Measurements from ENCODE around the gene OLFM2.

Gene OLFM2

GRCh38 chr19:9891609-9892373 lies 44.5 kb downstream of the OLFM2 start:
- no peak for TF ChIP-seq CTCF (IDR thresholded peaks at IDR 0.05; ENCODE audit: control insufficient read depth, extremely low read depth, insufficient read depth)
- no peak overlapping the region for H3K4me3 ChIP-seq (ENCODE audit: low read depth, low read length)
- DNase-seq (ENCODE audit: low read depth), result no peak

DNA sequence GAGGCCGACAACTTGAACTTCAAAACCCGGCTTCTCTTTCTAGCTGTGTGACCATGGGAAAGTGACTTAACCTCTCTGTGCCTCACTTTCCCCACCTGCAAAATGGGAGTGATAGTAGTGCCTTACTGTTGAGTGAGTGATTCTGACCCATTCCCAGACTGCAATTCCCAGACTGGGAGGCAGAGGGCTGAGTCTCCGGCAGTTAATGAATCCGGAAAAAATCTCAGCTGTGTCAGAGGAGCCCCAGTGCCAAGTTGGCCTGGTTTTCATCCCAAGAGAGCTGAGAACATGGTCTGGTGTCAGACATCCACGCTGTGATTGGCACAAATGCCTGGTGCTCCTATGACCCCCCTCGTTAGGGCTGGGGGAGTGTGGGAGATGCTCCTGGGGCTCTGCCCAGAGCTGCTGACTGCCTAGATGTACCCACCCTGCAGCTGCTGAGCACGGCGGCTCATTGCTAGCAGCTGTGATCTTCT lies 51.2 kb downstream of the OLFM2 start:
- 0 out of 2 replicates have a peak, but pooled peaks have one; percentile 22 for TF ChIP-seq CTCF (IDR thresholded peaks at IDR 0.05; ENCODE audit: control insufficient read depth, extremely low read depth, insufficient read depth)
- H3K4me3 ChIP-seq (ENCODE audit: low read depth, low read length), result no peak overlapping the region
- DNase-seq (ENCODE audit: low read depth), result no peak

GRCh38 chr19:9883764-9884163 lies 52.6 kb downstream of the OLFM2 start:
- TF ChIP-seq CTCF (IDR thresholded peaks at IDR 0.05; ENCODE audit: control insufficient read depth, extremely low read depth, insufficient read depth), result no peak
- H3K4me3 ChIP-seq (ENCODE audit: low read depth, low read length), result no peak overlapping the region
- no peak for DNase-seq (ENCODE audit: low read depth)

DNA sequence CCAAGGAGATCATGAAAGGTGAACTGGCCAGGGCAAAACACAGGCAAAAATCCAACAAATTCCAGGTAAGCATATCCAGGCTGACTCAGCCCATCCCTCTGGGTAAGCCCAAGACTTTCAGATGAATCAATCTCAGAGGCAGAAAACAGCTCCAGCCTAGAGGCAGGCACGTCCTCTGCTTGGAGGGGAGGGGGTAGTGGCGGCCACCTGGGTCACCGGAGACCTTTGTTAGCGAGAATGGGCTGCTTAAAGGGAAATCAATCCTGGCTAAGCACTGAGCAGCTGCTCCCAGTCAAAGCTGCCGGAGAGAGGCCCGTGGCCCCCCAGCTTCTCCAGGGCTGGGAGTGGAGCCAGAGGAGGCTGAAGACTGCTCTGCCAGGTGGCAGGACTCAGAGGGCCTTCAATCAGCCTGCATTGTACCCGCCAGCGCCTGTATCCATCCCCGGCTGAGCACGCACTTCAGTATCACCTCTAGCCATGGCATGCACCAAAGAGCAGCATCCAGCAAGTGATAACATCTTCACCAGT lies 53.0 kb downstream of the OLFM2 start:
- no peak overlapping the region for H3K4me3 ChIP-seq (ENCODE audit: low read depth, low read length)
- no peak for DNase-seq (ENCODE audit: low read depth)
- no peak for TF ChIP-seq CTCF (IDR thresholded peaks at IDR 0.05; ENCODE audit: control insufficient read depth, extremely low read depth, insufficient read depth)

DNA sequence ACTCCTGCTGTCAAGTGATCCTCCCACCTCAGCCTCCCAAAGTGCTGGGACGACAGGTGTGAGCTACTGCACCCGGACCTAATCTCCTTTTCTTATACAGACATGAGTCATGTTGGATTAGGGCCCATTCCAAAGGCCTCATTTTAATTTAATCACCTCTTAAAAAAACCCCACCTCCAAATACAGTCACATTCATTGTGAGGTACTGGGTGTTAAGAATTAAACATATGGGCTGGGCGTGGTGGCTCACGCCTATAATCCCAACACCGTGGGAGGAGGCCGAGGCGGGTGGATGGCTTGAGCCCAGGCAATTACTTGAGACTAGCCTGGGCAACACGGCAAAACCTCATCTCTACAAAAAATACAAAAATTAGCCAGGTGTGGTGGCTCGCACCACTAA lies 54.6 kb downstream of the OLFM2 start:
- no peak overlapping the region for H3K4me3 ChIP-seq (ENCODE audit: low read depth, low read length)
- no peak for DNase-seq (ENCODE audit: low read depth)
- no peak for TF ChIP-seq CTCF (IDR thresholded peaks at IDR 0.05; ENCODE audit: control insufficient read depth, extremely low read depth, insufficient read depth)

GRCh38 chr19:9878511-9879196 lies 57.7 kb downstream of the OLFM2 start:
- no peak for DNase-seq (ENCODE audit: low read depth)
- H3K4me3 ChIP-seq (ENCODE audit: low read depth, low read length), result no peak overlapping the region
- TF ChIP-seq CTCF (IDR thresholded peaks at IDR 0.05; ENCODE audit: control insufficient read depth, extremely low read depth, insufficient read depth), result no peak

Data from LNCaP clone FGC (cell line).